ENCODE results near the gene HMCN2.

The HMCN2 gene

DNA sequence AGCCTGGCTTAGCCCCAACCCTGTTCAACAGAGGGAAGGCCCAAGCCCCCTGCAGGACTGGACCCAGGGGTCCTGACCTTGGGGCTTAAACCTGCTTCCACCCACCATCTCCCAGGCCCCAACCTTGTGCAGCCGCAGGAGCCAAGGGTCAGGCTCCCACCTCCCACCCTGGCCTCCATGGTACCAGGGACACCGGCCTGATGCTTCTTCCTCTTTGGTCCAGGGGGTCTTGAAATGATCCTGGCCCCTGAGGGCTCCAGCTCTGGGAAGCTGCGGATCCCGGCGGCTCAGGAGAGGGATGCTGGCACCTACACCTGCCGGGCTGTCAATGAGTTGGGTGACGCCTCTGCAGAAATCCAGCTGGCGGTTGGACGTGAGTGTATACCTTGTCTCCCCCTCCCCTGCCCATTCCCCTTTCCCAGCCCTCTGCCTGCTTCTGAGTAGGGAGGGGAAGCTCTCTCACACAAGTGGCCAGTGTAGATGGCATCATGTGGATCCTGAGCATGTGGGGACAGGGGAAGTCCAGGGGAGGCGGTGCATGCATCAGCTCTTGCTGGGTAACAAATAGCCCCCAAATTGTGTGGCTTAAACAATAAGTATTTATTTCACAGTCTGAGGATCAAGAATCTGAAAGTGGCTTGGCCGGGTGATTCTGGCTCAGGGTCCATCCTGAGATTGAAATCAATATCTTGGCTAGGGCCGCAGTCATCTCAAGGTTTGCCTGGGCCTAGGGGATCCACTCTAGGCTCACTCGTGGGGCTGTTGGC lies 44.3 kb downstream of the HMCN2 start:
- DNase-seq: no peak

DNA sequence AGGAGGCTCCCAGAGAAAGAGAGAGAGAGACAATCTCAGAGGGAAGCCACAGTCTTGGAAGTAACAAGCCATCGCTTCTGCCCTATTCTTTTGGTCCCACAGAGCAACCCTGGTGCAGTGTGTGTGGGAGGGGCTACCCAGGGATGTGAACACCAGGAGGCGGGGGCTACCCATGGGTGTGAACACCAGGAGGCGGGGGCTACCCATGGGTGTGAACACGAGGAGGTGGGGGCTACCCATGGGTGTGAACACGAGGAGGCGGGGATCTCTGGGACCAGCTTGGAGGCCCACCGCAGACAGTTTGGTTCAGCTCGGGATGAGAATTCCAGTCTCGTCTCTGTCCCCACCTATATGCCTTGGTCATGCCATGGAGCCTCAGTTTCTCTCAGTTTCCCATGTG lies 44.9 kb downstream of the HMCN2 start:
- DNase-seq: no peak

- no peak for DNase-seq
Observed at GRCh38 chr9:130311003-130311402, 45.4 kb downstream of the HMCN2 start.

GRCh38 chr9:130311408-130312140 lies 46.0 kb downstream of the HMCN2 start:
- DNase-seq: no peak

DNA sequence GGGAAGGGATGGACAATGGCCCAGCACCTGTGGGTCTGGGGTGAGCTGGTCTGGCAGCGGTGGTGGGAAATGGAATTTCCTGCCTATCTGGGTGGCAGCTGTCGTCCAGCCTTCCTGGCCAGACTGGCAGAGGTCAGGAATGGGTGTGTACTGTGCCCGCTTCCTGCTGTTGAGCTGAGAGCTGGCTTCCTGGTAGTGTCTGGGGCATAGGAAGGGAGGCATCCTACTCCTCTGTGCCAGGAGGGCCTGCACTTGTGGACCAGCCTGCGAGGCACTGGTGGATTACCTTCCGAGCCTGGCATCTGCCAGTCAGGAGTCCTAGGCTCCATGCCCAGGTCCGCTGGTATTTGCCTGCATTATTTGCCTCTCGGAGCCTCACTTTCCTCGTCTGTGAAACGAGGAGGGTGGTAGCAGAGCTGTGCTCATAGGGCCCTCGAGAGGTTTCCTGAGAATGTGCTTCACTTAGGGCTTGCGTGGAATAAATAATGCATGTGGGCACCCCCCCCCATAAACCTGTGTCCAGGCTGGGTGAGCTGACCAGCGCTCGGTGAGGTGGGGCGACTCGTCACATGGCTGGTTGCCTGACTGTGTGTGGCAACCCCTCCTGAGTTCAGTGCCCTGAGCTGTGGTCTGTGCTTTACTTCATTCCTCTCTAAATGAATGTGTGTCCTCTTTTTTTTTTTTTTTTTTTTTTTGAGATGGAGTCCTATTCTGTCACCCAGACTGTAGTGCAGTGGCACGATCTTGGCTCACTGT lies 47.7 kb downstream of the HMCN2 start:
- DNase-seq: no peak

GRCh38 chr9:130315446-130316226 lies 50.1 kb downstream of the HMCN2 start:
- no peak for DNase-seq

GRCh38 chr9:130316430-130316829 lies 50.9 kb downstream of the HMCN2 start:
- no peak for DNase-seq

DNA sequence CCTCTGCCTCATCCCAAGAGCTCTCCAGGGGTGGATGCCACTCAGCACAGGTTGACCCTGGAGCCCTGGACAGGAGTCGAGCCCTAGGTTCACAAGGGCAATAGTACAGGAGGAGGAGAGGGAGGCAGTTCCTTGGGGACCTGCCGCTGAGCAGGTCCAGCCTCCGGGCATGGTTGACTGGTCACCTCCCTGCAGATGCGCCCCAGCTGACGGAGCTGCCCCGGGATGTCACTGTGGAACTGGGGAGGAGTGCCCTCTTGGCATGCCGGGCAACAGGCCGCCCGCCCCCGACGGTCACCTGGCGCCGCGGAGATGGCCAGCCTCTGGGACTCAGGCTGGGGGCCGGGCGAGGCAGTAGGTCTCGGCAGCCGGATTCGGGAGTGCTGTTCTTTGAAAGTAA lies 53.7 kb downstream of the HMCN2 start:
- no peak for DNase-seq

GRCh38 chr9:130319944-130320712 lies 54.6 kb downstream of the HMCN2 start:
- DNase-seq: no peak

DNA sequence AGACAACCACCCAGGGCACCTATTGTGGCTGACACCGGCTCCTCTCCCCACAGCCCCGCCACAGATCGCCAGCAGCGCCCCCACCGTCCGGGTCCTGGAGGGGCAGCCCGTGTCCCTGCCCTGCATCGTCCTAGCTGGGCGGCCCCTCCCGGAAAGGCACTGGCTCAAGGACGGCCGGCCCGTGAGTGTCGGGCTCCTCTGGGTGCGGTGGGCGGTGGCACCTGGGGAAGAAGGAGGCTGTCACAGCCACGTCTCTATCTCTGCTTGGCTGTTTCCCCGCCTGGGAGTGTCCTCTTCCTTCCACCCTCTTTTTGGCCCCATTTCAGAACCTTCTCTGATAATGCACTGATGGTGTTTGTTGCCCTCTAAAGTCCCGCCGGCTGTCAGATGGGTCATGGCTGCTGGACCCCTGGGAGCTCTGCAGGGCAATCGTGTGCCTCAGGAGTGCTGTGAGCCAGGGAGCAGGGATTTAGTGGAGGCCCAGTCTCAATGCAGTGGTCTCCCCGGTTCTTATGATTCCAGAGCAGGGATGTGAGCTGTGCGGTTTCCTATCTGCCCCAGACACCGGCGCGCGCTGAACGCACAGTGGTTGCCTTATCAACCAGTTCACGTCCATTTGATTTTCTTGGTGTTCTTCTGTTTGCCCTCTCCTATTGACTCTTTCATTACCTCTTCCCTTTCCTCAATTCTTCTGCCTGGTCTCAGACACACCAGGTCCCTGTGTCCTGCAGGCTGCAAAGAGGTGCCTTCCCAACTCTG lies 55.3 kb downstream of the HMCN2 start:
- no peak for DNase-seq

DNA sequence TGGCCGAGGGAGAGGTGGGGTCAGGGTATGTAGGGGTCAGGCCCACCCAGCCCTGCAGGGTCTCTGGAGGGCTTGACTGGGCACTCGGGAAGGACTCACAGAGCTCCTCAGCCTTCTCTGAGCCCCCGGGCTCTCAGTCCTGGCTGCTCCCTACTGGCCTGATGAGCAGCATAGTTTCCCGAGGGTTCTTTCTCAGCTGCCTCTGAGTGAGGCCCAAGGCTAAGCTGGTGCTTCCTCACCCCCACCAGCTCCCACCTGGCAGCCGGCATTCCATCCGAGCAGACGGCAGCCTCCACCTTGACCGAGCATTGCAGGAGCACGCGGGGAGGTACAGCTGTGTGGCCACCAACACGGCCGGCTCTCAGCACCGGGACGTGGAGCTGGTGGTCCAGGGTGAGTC lies 56.0 kb downstream of the HMCN2 start:
- no peak for DNase-seq

GRCh38 chr9:130323051-130323745 lies 57.6 kb downstream of the HMCN2 start:
- DNase-seq: no peak

GRCh38 chr9:130325921-130326320 lies 60.4 kb downstream of the HMCN2 start:
- DNase-seq: no peak

DNA sequence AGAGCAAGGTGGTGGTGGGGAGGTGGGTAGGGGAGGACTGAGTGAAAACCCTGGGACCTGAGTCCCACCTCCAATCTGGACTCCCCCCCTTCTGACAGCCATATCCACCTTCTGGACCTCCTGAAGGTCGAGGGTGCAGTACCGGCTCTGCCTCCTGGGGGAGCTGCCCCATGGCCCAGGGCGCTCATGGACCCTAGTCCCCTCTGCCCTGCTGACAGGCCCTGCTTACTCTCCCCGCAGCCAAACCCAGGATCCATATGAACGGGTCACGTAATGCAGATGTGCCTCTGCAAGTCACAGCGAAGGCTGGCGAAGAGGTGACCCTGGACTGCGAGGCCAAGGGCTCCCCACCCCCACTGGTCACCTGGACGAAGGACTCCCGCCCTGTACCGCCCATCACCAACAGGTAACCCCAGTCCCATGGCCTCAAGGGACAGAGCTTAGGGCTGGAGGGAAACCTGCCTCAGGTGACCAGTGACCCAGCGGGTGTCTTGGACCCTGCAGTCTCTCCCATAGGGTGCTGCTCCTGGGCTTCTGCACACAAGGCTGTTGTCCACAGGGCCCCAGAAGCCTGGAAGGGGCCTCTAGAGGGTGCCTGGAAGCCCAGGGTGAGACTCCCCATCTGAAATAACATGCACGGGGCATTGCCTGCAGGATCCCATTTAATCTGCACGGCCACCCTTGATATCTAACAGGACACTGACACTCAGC lies 61.7 kb downstream of the HMCN2 start:
- DNase-seq: no peak

- no peak for DNase-seq
Observed at GRCh38 chr9:130327781-130328348, 62.3 kb downstream of the HMCN2 start.

DNA sequence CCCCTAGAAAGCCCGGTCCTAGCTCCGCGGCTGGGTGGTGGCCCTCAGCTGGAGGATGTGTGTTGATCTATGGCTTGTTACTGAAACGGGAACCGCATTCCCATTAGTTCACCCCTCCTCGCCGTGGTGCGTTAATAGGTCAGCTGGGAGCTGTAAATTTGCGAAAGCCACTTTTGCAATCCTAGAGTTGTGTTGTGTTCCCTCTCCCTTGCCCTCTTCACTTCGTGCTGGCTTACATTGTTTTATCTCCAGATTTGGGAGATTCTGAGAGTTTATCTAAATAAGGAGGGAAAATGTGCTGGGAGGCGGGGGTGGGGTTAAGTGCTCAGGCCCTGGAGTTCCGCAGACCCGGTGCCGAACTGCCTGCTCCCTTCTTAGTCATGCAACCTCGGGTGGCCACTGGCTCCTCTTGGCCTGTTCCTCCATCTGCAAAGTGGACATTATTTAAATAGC lies 62.8 kb downstream of the HMCN2 start:
- DNase-seq: no peak

DNA sequence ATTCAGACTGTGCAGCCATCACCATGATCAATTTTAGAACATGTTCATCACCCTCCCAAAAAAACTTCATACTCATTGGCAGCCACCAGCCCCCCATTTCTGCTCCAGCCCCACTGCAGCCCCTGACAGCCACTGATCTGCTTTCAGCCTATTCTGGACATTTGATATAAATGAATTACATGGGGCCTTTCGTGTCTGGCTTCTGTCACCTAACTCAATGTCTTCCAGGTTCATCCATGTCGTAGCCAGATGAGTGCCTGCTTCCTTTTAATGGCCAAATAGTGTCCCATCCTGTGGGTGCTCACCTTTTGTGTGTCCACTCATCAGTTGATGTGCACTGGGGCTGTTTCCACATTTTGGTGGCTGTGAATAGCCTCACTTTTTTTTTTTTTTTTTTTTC lies 63.5 kb downstream of the HMCN2 start:
- DNase-seq: no peak

- no peak for DNase-seq
Observed at GRCh38 chr9:130330202-130330862, 64.8 kb downstream of the HMCN2 start.

DNA sequence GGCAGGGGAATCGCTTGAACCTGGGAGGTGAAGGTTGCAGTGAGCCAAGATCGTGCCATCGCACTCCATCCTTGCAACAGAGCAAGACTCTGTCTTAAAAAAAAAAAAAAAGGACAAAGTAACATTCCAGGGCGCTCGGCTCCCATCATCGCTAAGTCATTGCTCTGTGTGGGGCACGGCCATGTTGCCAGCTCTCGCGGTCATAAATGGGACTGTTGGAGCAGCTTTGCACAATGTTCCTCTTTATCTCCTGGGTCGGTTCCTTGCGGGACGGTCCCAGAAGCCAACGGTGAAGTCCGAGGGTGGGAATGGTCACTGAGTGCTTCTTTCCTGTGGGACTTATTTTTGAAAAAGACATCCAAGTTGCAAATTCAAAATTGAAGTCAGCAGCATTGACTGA lies 65.5 kb downstream of the HMCN2 start:
- DNase-seq: no peak

All from CD4-positive, alpha-beta T cell treated with Interleukin-1 beta for 1 hour (primary cell).